GM19193 (cell line): Measurements from ENCODE around the gene COPRS.

Experiments used
- POLR2A ChIP-seq: IDR thresholded peaks from 4 replicates; pipeline ENCODE4 v1.6.1; 2011; ENCODE audit not compliant: insufficient read depth, insufficient read length; ENCODE audit errors: extremely low read depth

The COPRS gene

GRCh38 chr17:31829649-31830048, 29.4 kb downstream of the COPRS start:
- no peak for TF ChIP-seq POLR2A

GRCh38 chr17:31825961-31826691, 32.9 kb downstream of the COPRS start:
- TF ChIP-seq POLR2A, result no peak

- no peak for TF ChIP-seq POLR2A
Observed at GRCh38 chr17:31824766-31825360, 34.2 kb downstream of the COPRS start.

- TF ChIP-seq POLR2A, result no peak
Observed at GRCh38 chr17:31823014-31823413, 36.0 kb downstream of the COPRS start.

GRCh38 chr17:31820691-31821435, 38.2 kb downstream of the COPRS start:
- TF ChIP-seq POLR2A, result no peak

- TF ChIP-seq POLR2A, result no peak
Observed at GRCh38 chr17:31819578-31819977, 39.5 kb downstream of the COPRS start.

GRCh38 chr17:31815212-31815730, 43.8 kb downstream of the COPRS start:
- no peak for TF ChIP-seq POLR2A

GRCh38 chr17:31811101-31811500, 47.9 kb downstream of the COPRS start:
- TF ChIP-seq POLR2A, result no peak

- no peak for TF ChIP-seq POLR2A
Observed at GRCh38 chr17:31808521-31809050, 50.5 kb downstream of the COPRS start.

- no peak for TF ChIP-seq POLR2A
Observed at GRCh38 chr17:31807846-31808245, 51.2 kb downstream of the COPRS start.

- no peak for TF ChIP-seq POLR2A
Observed at GRCh38 chr17:31806921-31807320, 52.1 kb downstream of the COPRS start.

GRCh38 chr17:31803494-31804213, 55.4 kb downstream of the COPRS start:
- no peak for TF ChIP-seq POLR2A

- TF ChIP-seq POLR2A, result no peak
Observed at GRCh38 chr17:31802502-31802901, 56.5 kb downstream of the COPRS start.
